Measurements from ENCODE around the gene MAN1A2. TPM values are rescaled to one million over a fixed set of nuclear protein-coding genes. Genes with fewer than 3 reads are reported as not detected.

Gene MAN1A2
- total RNA-seq, 6 experiments from 2014 or later = 24.6 to 39.2 (median 31.2) TPM

- no peak for TF ChIP-seq POLR2A (IDR thresholded peaks at IDR 0.05)
- no peak for TF ChIP-seq CTCF (IDR thresholded peaks at IDR 0.05)
- H3K9me3 ChIP-seq = no peaks in the 10 kb centered on the region
- intact Hi-C loops (cut with DNase I) = no loop called here
- ATAC-seq (no peak), DNase-seq (no peak)
- no peak overlapping the region for H3K4me3 ChIP-seq
- H3K4me1 ChIP-seq = peaks cover 0 to 3% (median 0%) of the 10 kb centered on the region in 4 donors
- no peak overlapping the region for H3K27ac ChIP-seq
- WGBS (ENCODE audit: insufficient coverage, low coverage, low lambda C conversion rate, missing lambda C conversion rate) = 96% methylated on average over 3 of the region's 3 CpGs
- H3K27me3 ChIP-seq = no peaks in the 10 kb centered on the region
- H3K36me3 ChIP-seq = no peaks in the 10 kb centered on the region
Observed at GRCh38 chr1:117403597-117403996, 36.3 kb downstream of the MAN1A2 start.

GRCh38 chr1:117405042-117405441 lies 37.8 kb downstream of the MAN1A2 start:
- Histone ChIP-seq H3K27me3 (no peaks in the 10 kb centered on the region), H3K9me3 (no peaks in the 10 kb centered on the region), H3K27ac (no peak overlapping the region), H3K36me3 (no peaks in the 10 kb centered on the region), H3K4me1 (peaks cover 0 to 3% (median 0%) of the 10 kb centered on the region in 4 donors), H3K4me3 (no peak overlapping the region)
- intact Hi-C loops (cut with DNase I) = no loop called here
- DNase-seq (no peak), ATAC-seq (no peak)
- TF ChIP-seq POLR2A (IDR thresholded peaks at IDR 0.05) (no peak), CTCF (IDR thresholded peaks at IDR 0.05) (no peak)

GRCh38 chr1:117412472-117412871 lies 45.2 kb downstream of the MAN1A2 start:
- Histone ChIP-seq H3K4me1 (no peaks in the 10 kb centered on the region), H3K4me3 (no peak overlapping the region), H3K27ac (no peak overlapping the region), H3K9me3 (no peaks in the 10 kb centered on the region), H3K27me3 (no peaks in the 10 kb centered on the region), H3K36me3 (peaks cover 0 to 10% (median 0%) of the 10 kb centered on the region in 4 donors)
- DNase-seq (no peak), ATAC-seq (no peak)
- intact Hi-C loops (cut with DNase I) = no loop called here
- TF ChIP-seq POLR2A (IDR thresholded peaks at IDR 0.05) (no peak), CTCF (IDR thresholded peaks at IDR 0.05) (no peak)

GRCh38 chr1:117413412-117413811 lies 46.2 kb downstream of the MAN1A2 start:
- ATAC-seq (no peak), DNase-seq (no peak)
- 92% methylated on average over 3 of the region's 3 CpGs for WGBS (ENCODE audit: insufficient coverage, low coverage, low lambda C conversion rate, missing lambda C conversion rate)
- H3K4me1 ChIP-seq = no peaks in the 10 kb centered on the region
- peaks cover 0 to 10% (median 0%) of the 10 kb centered on the region in 4 donors for H3K36me3 ChIP-seq
- H3K9me3 ChIP-seq = no peaks in the 10 kb centered on the region
- TF ChIP-seq POLR2A (IDR thresholded peaks at IDR 0.05) (no peak), CTCF (IDR thresholded peaks at IDR 0.05) (no peak)
- no peaks in the 10 kb centered on the region for H3K27me3 ChIP-seq
- no peak overlapping the region for H3K4me3 ChIP-seq
- H3K27ac ChIP-seq = no peak overlapping the region
- intact Hi-C loops (cut with DNase I) = no loop called here

GRCh38 chr1:117414943-117415342 lies 47.7 kb downstream of the MAN1A2 start:
- WGBS (ENCODE audit: insufficient coverage, low coverage, low lambda C conversion rate, missing lambda C conversion rate) = 94% methylated on average over 4 of the region's 4 CpGs
- ATAC-seq (no peak), DNase-seq (no peak)
- H3K4me3 ChIP-seq = no peak overlapping the region
- H3K36me3 ChIP-seq = peaks cover 0 to 10% (median 0%) of the 10 kb centered on the region in 4 donors
- H3K27me3 ChIP-seq = no peaks in the 10 kb centered on the region
- intact Hi-C loops (cut with DNase I) = no loop called here
- H3K4me1 ChIP-seq = no peaks in the 10 kb centered on the region
- TF ChIP-seq POLR2A (IDR thresholded peaks at IDR 0.05) = no peak
- no peak for TF ChIP-seq CTCF (IDR thresholded peaks at IDR 0.05)
- no peak overlapping the region for H3K27ac ChIP-seq
- H3K9me3 ChIP-seq = no peaks in the 10 kb centered on the region
